Psoas muscle (tissue), 8 donors: ENCODE measurements around the gene GRIN3B. TPM values are rescaled to one million over a fixed set of nuclear protein-coding genes. Genes with fewer than 3 reads are reported as not detected.

ENCODE experiments used
- ATAC-seq, 4 donors: fragments of 200-7000 bp; cut with Tn5 transposase; one replicate each; pipeline ENCODE4 v1.9.1; 2020; ENCODE audit warnings: moderate library complexity in 3 of 4, mild to moderate bottlenecking in 2 of 4
- DNase-seq, 2 donors: peaks; one replicate each; pipeline ENCODE4 v3.0.0-alpha.2; 2020
- H3K27ac ChIP-seq: fragments of 200-600 bp; one replicate; pipeline ENCODE4 v1.8.0; 2022
- H3K27me3 ChIP-seq, 3 donors: fragments of 200-600 bp in 1 of 3; one replicate each; pipeline versions ENCODE4 v1.6.1 to v1.8.0; 2013 to 2022; ENCODE audit warnings: low read length in 2 of 3, mild to moderate bottlenecking in 2 of 3, moderate library complexity in 1 of 3; ENCODE audit not compliant: insufficient read depth in 3 of 3
- H3K36me3 ChIP-seq, 2 donors: fragments of 200-600 bp in 1 of 2; one replicate each; pipeline versions ENCODE4 v1.6.1 to v1.8.0; 2013 to 2022; ENCODE audit warnings: low read depth in 1 of 2, mild to moderate bottlenecking in 1 of 2, moderate library complexity in 1 of 2; ENCODE audit not compliant: insufficient read depth in 1 of 2
- H3K4me1 ChIP-seq: fragments of 200-600 bp; one replicate; pipeline ENCODE4 v1.8.0; 2022
- H3K4me3 ChIP-seq: fragments of 200-600 bp; one replicate; pipeline ENCODE4 v1.8.0; 2022; ENCODE audit warnings: mild to moderate bottlenecking
- H3K9me3 ChIP-seq: fragments of 200-600 bp; one replicate; pipeline ENCODE4 v1.8.0; 2022
- WGBS, 3 donors: extraction: QIAGEN DNeasy Blood & Tissue Kit; methylation state at CpG; one replicate each; pipeline versions ENCODE4 v1.1.6 to v1.1.7; 2013; 5-methylcytosine and 5-hydroxymethylcytosine counted together
- intact Hi-C, 2 donors: fragments of 100-400 bp; cut with DNase I; formaldehyde crosslinking; loops; one replicate each; pipeline versions ENCODE4 v1.11.0 to v1.14.2; 2022
- polyA plus RNA-seq, 3 donors: library from polyadenylated mRNA; stranded (reverse); fragments of 200-250 nt; gene quantifications; one replicate each; pipeline ENCODE4 v1.2.3, GENCODE V29; 2013
- total RNA-seq, 4 donors: library from RNA; stranded (reverse); fragmentation: NEBNext Ultra II Directional in 2 of 4; extraction: Animal tissue kit (Norgen Biotek cat#: 25700) in 2 of 4; gene quantifications; one replicate each; pipeline versions ENCODE4 v1.2.1 to v1.2.4, GENCODE V29; 2021 to 2023
- TF ChIP-seq, protein P1 (sequence below): fragments of 200-600 bp; IDR thresholded peaks from one replicate; pipeline ENCODE4 v1.8.0; 2022; ENCODE audit warnings: antibody characterized with exemption
- donor health status: healthy with polysubstance abuse.
- donor health status: DM: no; HTN: no; CAD: no; lungs with moderate emphysema.
- donor health status: Bipolar disorder and iron deficiency.
- donor health status: healthy.
- donor health status: DM: yes; HTN: yes; CAD: no.
- donor health status: DM: no; HTN: no; CAD: no.
- donor health status: DM: no; HTN: no; CAD: no.
- donor health status: DM: yes; HTN: yes; CAD: no.

Gene GRIN3B
- total and polyA plus RNA-seq, 7 donors, result 0.01 to 0.16 TPM; not detected in 5

GRCh38 chr19:1045247-1045603, 45.0 kb downstream of the GRIN3B start:
- Histone ChIP-seq H3K27me3 (no peaks in the 10 kb centered on the region), H3K4me3 (no peak overlapping the region), H3K36me3 (peaks cover 0 to 35% of the 10 kb centered on the region in 2 donors), H3K27ac (no peak overlapping the region), H3K9me3 (no peaks in the 10 kb centered on the region), H3K4me1 (peaks cover 22% of the 10 kb centered on the region)
- ATAC-seq (peak in 1 of 4 donors; percentile 10), DNase-seq (peak; percentile 20 to 64)
- TF ChIP-seq, protein P1, sequence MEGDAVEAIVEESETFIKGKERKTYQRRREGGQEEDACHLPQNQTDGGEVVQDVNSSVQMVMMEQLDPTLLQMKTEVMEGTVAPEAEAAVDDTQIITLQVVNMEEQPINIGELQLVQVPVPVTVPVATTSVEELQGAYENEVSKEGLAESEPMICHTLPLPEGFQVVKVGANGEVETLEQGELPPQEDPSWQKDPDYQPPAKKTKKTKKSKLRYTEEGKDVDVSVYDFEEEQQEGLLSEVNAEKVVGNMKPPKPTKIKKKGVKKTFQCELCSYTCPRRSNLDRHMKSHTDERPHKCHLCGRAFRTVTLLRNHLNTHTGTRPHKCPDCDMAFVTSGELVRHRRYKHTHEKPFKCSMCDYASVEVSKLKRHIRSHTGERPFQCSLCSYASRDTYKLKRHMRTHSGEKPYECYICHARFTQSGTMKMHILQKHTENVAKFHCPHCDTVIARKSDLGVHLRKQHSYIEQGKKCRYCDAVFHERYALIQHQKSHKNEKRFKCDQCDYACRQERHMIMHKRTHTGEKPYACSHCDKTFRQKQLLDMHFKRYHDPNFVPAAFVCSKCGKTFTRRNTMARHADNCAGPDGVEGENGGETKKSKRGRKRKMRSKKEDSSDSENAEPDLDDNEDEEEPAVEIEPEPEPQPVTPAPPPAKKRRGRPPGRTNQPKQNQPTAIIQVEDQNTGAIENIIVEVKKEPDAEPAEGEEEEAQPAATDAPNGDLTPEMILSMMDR, result no peak
- WGBS, 3 donors, result 79 to 84% (median 83%) methylated on average over 10 of the region's 10 CpGs
- intact Hi-C loops, result no loop called here

DNA sequence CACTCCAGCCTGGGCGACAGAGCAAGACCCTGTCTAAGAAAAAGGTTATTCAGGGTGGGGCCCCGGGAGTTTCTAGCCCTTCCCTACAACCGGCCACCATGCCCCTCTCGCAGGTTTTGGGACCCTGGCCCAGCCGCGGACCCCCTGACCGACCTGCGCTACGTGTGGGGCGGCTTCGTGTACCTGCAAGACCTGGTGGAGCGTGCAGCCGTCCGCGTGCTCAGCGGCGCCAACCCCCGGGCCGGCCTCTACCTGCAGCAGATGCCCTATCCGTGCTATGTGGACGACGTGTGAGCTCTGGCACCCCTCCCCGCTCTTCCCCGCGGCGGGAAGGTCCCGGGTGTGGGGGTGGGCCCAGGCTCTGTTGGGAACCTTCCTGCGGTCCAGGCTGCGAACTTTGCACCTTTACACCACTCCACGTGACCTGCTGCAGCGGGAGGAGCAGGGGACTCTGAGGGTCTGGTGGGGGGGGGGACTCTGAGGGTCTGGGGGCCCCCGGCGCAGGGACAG, 46.0 kb downstream of the GRIN3B start:
- peaks cover 0 to 35% of the 10 kb centered on the region in 2 donors for H3K36me3 ChIP-seq
- no peaks in the 10 kb centered on the region for H3K9me3 ChIP-seq
- intact Hi-C loops, result no loop called here
- 85 to 92% (median 91%) methylated on average over 33 of the region's 33 CpGs for WGBS, 3 donors
- DNase-seq, result peak in 1 of 2 donors; percentile 10
- H3K27ac ChIP-seq, result no peak overlapping the region
- no peaks in the 10 kb centered on the region for H3K27me3 ChIP-seq
- ATAC-seq, result no peak
- no peak overlapping the region for H3K4me3 ChIP-seq
- TF ChIP-seq, protein P1, result no peak
- H3K4me1 ChIP-seq, result peaks cover 14% of the 10 kb centered on the region

DNA sequence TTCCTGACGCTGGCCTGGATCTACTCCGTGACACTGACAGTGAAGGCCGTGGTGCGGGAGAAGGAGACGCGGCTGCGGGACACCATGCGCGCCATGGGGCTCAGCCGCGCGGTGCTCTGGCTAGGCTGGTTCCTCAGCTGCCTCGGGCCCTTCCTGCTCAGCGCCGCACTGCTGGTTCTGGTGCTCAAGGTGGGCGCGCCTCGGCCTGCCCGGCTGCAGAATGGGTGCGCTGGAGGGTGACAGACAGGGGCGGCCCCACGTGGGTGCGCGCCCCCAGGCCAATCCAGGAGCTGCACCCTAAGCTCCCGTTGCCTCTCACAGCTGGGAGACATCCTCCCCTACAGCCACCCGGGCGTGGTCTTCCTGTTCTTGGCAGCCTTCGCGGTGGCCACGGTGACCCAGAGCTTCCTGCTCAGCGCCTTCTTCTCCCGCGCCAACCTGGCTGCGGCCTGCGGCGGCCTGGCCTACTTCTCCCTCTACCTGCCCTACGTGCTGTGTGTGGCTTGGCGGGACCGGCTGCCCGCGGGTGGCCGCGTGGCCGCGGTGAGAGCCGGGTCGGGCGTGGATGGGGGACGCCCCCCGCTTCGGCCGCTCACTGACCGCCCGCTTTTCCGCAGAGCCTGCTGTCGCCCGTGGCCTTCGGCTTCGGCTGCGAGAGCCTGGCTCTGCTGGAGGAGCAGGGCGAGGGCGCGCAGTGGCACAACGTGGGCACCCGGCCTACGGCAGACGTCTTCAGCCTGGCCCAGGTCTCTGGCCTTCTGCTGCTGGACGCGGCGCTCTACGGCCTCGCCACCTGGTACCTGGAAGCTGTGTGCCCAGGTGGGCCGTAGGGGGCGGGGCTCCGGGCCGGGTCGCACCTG, 46.8 kb downstream of the GRIN3B start:
- Histone ChIP-seq H3K9me3 (no peaks in the 10 kb centered on the region), H3K4me3 (no peak overlapping the region), H3K27ac (no peak overlapping the region), H3K36me3 (peaks cover 0 to 35% of the 10 kb centered on the region in 2 donors), H3K4me1 (peaks cover 6% of the 10 kb centered on the region), H3K27me3 (no peaks in the 10 kb centered on the region)
- TF ChIP-seq, protein P1, result no peak
- ATAC-seq (no peak), DNase-seq (peak; percentile 13 to 48)
- intact Hi-C loops, result no loop called here
- 88 to 90% (median 90%) methylated on average over 69 to 77 of the region's 77 CpGs for WGBS, 3 donors

GRCh38 chr19:1047696-1048147, 47.5 kb downstream of the GRIN3B start:
- Histone ChIP-seq H3K9me3 (no peaks in the 10 kb centered on the region), H3K4me1 (no peaks in the 10 kb centered on the region), H3K4me3 (no peak overlapping the region), H3K27ac (no peak overlapping the region), H3K36me3 (peaks cover 0 to 31% of the 10 kb centered on the region in 2 donors), H3K27me3 (no peaks in the 10 kb centered on the region)
- TF ChIP-seq, protein P1, result no peak
- WGBS, 3 donors, result 88 to 93% (median 90%) methylated on average over 19 to 20 of the region's 20 CpGs
- DNase-seq (peak in 1 of 2 donors; percentile 15), ATAC-seq (no peak)
- intact Hi-C loops, result no loop called here
